Activated CD4-positive, CD25-positive, alpha-beta regulatory T cell treated with anti-CD3 and anti-CD28 coated beads, Interleukin-2, amount 50 U/mL, for 24 hours (primary cell): ENCODE data around the gene NUP133.
"Not testable (repeated sequence)": the region's sequence is repeated elsewhere in the genome, so short reads cannot be mapped to it uniquely, and the experiment has no call there.

ENCODE experiments used
- ATAC-seq, 2 donors: fragments of 150-1000 bp; cut with Tn5 transposase; one replicate each; pipeline ENCODE4 v1.10.0; 2021; ENCODE audit warnings: mild to moderate bottlenecking in 1 of 2, moderate library complexity in 1 of 2

Gene NUP133

GRCh38 chr1:229448354-229448753 is 59.8 kb downstream of the NUP133 start:
- ATAC-seq, result no peak

- ATAC-seq, result no peak
Measured at GRCh38 chr1:229447809-229448252, 60.3 kb downstream of the NUP133 start.

GRCh38 chr1:229445828-229446227 is 62.3 kb downstream of the NUP133 start:
- no peak for ATAC-seq

DNA sequence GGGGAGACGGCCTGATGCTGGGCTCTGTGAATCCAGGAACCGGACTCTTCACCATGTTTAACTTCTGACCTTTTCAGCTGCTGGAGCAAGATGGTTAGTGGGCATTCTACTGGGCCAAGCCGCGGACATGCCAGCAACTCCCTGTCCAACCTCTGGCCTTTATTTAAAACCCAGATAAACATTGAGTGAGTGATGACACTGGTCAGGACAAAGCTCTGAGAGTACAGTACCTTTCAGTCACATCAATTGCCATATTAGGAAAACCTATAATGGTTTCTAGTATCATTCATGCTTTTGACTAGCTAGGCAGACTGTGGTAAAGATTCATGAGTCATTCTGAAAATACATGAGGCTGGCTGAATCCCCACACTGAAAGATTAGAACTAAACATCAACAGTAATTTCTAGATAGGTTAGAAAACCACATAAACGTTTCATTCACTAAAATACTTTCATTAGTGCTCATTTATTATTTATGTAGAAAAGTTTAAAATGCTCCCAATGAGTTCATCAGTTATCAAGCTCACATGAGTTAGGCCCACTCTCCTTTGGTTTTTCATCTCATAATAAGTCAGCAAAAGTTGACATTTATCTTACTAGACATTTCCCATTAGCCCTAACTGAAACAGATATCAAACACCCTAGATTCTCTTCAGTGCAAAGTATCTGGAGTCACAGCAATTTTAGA is 67.1 kb downstream of the NUP133 start:
- peak; percentile 92 to 93 for ATAC-seq

GRCh38 chr1:229438021-229438420 is 70.1 kb downstream of the NUP133 start:
- ATAC-seq, result peak; percentile 9 to 15

DNA sequence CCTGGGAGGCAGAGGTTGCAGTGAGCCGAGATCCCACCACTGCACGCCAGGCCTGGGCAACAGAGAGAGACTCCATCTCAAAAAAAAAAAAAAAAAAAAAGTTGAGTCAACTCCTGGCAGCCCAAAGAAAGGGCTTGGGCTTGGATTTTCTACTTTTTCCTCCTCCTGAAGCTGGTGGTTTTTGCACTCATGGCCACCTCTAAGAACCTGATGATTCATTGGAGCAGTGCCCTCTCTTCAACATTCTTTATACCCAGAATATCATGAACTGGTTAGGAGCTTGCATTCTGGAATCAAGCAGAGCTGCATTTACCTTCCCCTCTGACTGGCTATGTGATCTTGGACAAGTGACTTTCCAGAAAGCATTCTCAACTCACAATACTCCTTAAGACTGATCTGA is 70.7 kb downstream of the NUP133 start:
- ATAC-seq, result no peak

DNA sequence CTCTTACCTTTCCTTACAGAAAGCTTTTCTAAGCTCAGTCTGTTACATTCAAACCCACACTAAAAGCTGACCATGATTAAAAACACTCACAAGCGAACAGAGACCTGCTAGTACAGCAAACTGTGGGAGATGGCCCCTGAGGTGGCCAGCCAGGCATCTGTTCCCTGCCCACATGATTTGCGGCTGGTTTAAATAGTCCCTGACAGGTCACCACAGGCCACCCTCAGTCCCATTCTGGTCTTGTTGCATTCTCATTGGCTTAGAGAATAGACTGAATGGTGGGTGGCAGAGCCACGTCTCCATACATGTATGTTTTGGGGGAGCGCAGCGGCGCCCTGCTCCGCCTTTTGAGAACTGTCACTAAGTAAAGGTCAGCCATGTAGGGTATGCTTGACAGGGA is 71.9 kb downstream of the NUP133 start:
- no peak for ATAC-seq

DNA sequence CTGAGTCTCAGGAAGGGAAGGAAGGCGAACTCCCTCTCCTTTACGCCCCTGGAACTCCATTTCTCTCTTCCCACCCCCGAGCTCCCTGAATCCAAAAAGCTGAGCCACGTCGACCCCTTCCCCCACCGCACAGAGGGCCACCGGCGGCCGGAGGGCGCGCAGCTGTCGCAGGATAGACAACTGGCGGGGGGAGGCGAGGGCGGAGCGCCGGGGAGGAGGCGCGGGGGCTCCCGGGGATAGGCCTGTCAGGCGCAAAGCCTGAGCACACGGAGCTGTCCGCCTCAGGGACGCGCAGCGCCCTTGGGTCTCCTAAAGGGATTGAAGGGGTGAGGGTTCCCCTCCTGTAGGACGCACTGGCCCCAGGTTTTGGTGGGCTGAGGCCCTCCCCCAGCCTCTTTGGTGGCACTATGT is 73.5 kb downstream of the NUP133 start:
- no peak for ATAC-seq

DNA sequence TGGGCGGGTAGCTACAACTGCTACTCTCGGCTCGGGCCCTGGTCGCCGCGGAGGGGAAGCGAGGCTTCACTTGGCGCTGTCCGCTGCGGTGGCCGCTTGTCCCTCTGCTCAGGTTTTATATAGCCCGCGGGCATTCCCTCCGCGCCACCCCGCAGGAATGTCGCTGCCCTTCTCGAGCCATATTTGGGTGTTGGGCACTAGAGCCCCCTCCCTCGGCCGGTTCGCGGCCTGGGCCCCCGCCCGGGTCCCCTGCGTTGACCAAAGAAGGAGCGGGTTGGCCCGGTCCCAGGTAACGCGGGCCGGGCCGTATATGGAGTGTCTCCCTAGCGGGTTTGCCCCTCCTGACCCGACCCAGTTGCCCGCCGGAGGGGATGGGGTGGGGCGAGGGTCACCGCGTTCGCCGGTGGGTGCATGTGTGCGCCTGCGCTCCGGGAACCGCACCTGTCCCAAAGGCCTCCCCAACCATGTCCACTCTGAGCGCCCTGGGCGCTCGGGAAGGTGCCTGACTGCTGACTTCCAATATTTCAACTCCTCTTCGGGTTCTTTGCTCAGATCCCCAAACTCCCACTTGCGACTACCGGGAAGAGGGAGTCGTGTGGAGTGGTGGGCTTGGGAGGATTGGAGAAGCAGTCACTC is 74.0 kb downstream of the NUP133 start, which contains the start of gene ACTA1:
TSS of gene ACTA1 (minus strand) at position 90 of the 636 bp plus-strand sequence. CDS start 979 bp downstream, outside the sequence.
- ATAC-seq, result no peak

DNA sequence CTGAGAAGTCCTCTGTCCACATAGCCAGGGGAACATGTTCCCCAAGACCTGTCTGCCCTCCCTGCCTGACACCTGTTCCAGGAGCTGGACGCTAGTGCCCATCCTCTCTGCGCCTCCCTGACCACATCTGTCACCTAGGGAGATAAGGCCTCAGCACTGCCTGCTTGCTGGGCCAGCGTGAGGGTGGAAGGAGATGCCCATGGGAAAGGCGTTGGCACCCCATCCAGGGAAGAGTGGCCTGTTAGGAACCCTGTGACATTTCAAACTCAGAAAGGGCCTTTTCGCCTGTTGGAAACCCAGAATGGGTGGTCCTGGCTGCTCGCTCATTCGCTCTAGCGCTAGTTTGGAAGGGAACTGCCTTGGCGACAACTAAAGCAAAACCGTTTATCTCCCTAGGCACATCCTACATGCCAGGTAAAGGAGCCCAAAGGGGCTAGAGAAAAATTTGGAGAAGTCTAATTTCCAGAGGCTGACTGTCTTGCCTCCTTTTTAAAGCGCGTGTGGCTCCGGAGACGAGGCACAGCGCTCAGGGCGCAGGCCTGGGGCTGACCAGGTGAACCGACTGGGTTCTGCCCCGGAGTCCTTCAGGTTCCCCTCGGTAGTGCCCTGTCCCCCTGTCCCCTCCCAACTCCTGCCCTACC is 74.7 kb downstream of the NUP133 start:
- ATAC-seq, result no peak

GRCh38 chr1:229432905-229433304 is 75.2 kb downstream of the NUP133 start:
- no peak for ATAC-seq

DNA sequence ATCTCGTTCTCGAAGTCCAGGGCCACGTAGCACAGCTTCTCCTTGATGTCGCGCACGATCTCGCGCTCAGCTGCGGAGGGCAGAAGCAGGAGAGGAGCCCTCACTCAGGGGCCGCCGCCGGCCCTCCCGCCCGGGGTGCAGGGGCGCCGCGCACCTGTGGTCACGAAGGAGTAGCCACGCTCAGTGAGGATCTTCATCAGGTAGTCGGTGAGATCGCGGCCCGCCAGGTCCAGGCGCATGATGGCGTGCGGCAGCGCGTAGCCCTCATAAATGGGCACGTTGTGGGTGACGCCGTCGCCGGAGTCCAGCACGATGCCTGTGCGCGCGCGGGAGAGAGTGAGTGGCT is 76.1 kb downstream of the NUP133 start:
- ATAC-seq, result no peak

GRCh38 chr1:229431284-229432115 is 76.6 kb downstream of the NUP133 start:
- peak in 1 of 2 donors; percentile 31 for ATAC-seq

GRCh38 chr1:229430761-229431283 is 77.3 kb downstream of the NUP133 start:
- peak in 1 of 2 donors; percentile 37 for ATAC-seq

- no peak for ATAC-seq
Measured at GRCh38 chr1:229428256-229428655, 79.9 kb downstream of the NUP133 start.

- no peak for ATAC-seq
Measured at GRCh38 chr1:229427572-229427971, 80.6 kb downstream of the NUP133 start.

DNA sequence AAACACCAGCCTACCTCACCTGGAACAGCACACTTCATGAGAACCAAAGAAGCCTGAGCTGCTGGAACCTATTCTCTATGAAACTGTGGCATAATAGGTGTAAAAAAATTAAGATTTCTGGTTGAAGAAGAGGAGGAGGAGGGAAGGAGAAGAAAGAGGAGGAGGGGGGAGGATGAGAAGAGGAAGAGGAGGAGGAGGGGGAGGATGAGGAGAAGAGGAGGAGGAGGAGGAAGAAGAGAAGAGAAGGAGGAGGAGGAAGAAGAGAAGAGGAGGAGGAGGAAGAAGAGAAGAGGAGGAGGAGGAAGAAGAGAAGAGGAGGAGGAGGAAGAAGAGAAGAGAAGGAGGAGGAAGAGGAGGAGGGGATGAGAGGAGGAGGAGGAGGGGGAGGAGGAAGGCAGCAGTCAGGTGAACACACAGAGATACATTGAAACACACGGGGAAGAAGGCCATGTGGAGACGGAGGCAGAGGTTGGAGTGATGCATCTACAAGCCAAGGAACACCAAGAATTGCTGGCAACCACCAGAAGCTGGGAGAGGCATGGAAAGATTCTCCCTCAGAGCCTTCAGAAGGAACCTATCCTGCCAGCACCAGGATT is 82.5 kb downstream of the NUP133 start:
- no peak for ATAC-seq

GRCh38 chr1:229420765-229421164 is 87.4 kb downstream of the NUP133 start:
- no peak for ATAC-seq

- ATAC-seq, result no peak
Measured at GRCh38 chr1:229420224-229420623, 87.9 kb downstream of the NUP133 start.

GRCh38 chr1:229418586-229418985 is 89.6 kb downstream of the NUP133 start:
- not testable (repeated sequence) for ATAC-seq

- ATAC-seq, result not testable (repeated sequence)
Measured at GRCh38 chr1:229412810-229413209, 95.3 kb downstream of the NUP133 start.

- ATAC-seq, result no peak
Measured at GRCh38 chr1:229412056-229412455, 96.1 kb downstream of the NUP133 start.
